HG02840 (cell line): Measurements from ENCODE around the gene COBLL1.
"Not testable (repeated sequence)": the region's sequence is repeated elsewhere in the genome, so short reads cannot be mapped to it uniquely, and the experiment has no call there.

ENCODE experiments used
- ATAC-seq: cut with Tn5 transposase; IDR thresholded peaks from one replicate; pipeline ENCODE4 v1.9.1; 2021; ENCODE audit warnings: mild to moderate bottlenecking, moderate library complexity, moderate number of reproducible peaks; ENCODE audit not compliant: unreplicated experiment, low FRiP score

Gene COBLL1

DNA sequence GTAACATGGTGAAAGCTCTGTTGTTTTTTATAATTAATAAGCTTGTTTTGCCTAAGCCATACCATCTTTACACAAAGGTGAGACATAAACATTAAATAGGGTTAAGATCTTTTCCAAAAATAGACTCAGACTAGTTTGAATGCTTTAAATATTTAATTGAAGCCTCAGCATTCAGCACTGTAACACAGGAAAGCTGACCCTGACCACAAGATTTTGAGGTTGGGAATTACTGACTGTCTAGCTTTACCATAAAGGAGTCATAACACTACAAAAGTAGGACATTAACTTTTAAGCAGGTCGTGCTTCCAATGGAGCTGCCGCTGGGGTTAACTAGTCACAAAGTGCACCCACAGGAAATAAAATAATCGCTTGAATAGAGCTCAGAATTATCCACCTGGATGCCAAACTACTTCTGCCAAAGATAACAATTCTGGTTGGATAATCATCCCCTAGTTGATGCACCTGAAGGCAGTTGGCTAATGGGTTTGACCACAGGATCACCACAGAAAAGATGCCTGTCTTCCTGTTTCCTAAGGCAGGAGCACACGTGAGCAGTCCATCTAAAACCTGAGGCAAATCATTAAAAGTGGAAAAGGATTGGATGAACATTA lies 106.2 kb downstream of the COBLL1 start:
- ATAC-seq: no peak

DNA sequence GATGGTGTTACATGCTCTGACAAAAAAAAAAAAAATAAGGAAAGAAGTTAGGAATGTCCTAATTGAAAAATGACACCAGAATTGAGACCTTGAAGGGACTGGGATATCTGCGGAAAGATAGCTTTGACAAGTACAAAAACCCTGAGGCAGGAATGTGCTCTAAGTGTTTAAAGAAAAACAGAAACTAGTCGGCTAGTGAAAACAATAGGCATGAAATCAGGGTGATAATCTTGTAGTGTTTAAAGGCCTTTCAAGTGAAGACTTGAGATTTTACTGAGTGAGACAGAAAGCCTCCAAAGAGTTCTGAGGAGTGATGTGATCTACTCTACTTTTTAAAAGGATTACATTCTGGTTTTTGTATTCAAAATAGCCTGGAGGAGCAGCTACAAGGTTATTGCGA lies 107.4 kb downstream of the COBLL1 start:
- no peak for ATAC-seq

GRCh38 chr2:164725542-164725941 lies 116.1 kb downstream of the COBLL1 start:
- no peak for ATAC-seq

DNA sequence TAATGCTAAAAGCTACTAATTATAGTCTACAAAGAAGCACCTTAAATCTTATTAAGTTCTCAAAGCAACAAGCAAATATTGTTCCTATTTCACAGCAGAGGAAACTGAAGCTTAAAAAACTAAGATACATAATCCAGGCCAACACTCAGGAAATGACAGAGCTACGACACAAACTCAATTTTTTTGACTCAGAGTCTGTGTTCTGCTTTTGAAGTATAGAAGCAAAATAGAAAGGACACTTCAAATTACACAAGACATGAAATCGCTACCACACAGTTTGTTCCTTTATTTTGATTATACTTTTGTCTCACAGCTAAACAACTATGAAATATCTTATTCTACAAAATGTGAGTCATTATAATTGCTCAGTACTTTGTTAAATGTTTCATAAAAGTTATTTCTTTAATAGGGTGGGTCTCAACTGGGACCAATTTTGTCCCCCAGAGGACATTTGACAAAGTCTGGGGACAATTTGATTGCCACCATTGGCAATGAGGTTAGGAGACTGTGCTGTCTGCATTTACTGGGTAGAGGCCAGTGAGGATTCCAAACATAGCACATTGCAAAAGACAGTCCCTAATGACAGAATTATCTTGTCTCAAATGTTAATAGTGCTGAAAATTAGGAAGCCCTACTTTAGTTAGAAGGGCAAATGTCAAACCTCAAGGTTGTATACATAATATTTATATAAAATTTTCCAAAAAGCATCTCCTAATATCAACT lies 118.8 kb downstream of the COBLL1 start:
- ATAC-seq: no peak

DNA sequence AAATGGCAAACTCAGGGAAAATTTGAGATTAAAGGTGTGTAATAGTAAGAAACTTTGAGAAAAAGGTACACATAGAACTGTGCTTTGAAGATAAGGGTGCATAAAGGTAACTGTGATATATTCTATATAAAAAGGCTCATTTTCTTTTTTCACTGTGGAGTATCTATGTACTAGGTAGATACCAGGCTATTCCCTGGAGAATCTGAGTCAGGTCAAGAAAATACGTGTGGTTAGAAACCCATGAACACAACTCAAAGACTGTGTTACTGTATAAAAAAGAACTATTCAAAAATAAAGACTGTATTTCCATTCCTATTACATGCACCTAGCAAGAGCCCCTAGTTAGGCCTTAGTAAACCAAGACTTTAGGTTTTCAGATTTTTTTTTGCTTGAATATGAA lies 120.2 kb downstream of the COBLL1 start:
- no peak for ATAC-seq

DNA sequence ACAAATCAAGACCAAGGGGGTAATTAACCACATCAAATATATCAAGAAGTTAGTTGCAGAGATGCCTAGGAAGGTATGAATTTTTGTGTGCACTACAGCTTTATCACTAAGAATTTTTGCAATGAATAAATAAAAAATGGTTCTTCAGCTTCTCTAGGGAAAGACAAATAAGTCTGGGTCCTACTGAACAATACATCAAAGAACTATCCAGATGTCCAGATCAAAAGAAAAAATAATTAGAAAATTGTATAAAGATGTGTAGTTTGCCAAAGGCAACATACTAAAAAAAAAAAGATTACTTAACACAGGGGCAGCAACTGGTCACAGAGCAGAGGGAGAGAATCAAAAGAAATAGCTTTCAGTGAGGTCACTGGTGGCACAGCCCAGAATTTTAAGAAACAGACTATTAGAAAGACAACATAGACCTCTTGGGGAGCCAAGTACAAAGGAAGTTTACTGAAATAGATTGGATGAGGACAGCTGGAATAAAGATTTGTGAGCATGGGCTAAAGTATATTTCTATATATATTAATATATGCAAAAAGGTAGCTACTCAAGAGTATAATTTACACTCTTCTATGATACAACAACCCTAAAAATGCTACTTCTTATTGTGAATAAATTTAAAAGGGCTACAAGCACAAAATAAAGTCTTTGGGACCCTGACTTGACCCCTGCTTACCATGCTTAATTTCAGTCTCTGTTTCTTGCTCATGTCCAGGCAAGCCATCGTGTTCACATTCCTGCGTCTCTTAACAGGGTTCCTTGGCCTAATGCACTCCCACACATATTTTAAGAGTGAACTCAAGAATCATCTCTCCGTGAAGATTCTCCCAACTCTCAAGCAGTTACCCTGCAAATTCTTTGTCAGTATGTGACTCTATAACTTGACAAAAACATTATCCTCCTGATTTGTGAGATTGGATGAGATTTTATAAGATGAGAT lies 121.4 kb downstream of the COBLL1 start:
- ATAC-seq: no peak

DNA sequence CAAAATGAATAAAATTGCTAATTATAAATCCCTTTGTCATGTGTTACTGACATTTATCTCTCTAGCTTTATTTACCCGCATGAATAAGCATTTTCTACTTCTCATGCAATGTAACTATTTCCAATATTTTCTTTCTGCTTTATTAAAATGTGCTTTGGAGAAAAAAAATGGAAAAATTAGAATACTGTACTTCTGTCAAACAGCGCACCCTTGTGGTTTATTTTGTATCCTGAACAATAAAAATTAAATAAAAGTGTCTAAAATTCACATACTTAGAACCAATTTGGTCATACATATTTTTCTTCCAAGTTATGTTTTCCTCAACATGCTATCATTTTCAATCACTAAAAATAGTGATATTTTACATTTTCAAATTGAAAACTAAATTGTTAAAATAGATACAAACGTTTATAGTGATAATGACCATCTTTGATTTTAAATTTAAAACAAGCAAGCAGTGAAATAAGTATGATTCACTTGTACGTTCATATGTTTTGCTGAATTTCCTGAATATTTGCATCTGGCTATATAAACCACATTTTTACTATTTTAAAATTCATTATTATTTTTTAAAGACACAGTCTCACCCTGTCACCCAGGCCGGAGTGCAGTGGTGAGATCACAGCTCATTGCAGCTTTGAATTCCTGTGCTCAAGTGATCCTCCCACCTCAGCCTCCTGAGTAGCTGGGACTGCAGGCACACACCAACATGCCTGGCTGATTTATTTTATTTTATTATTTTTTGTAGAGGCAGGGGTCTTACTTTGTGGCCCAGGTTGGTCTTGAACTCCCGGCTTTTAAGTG lies 124.4 kb downstream of the COBLL1 start:
- ATAC-seq: no peak

DNA sequence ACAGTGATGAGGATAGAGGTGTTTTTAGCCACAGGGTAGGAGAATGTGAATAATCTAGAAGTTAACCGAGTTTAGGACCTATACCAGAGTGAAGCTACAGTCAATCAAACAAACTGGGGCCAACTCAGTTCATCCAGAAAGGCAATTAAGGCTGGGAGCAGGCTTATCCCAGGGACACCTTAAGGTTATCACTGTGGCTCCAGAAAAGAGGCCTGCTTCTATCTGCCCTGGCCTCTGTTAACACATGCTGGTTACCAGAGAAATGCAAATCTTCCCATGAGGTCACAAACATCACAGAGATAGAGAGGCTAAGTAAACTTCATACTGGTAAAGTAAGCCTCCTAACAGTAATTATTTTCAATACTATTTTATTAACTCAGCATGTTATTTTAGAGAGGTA lies 127.2 kb downstream of the COBLL1 start:
- no peak for ATAC-seq

DNA sequence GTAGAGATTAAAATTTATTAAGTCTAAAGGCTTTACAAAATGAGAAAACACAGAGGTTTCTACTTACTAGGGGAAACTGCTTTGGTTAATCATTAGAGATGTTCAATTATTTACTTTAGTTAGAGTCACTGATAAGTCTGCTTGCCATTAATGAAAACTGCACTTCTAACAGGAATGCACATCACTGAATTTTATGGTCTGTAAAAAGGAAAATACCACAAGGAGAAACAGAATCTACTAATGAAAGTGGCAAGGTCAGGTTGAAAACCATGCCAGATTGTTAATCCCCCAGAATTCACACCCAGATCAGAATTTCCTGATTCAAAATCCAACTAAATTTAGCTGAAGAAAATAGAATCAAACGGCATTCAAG lies 129.9 kb downstream of the COBLL1 start:
- ATAC-seq: no peak

- no peak for ATAC-seq
Observed at GRCh38 chr2:164710837-164711765, 130.5 kb downstream of the COBLL1 start.

DNA sequence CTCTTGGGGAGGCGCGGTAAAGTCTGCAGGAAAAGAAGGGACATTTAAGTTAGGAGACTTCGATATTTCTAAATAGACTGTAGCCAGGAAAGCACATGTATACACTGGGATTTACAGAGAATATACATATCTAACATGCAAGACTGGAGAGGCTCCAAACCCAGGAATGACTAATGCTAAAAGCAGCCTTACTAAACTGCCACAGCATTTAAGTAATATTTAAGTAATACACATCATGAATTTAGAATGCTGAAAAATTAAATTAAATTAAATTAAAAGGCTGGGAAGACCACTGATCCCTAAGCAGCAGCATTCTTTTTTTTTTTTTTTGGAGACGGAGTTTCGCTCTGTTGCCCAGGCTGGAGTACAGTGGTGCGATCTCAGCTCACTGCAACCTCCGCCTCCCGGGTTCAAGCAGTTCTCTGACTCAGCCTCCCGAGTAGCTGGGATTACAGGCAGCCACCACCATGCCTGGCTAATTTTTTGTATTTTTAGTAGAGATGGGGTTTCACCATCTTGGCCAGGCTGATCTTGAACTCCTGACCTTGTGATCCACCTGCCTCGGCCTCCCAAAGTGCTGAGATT lies 131.3 kb downstream of the COBLL1 start:
- ATAC-seq: not testable (repeated sequence)

DNA sequence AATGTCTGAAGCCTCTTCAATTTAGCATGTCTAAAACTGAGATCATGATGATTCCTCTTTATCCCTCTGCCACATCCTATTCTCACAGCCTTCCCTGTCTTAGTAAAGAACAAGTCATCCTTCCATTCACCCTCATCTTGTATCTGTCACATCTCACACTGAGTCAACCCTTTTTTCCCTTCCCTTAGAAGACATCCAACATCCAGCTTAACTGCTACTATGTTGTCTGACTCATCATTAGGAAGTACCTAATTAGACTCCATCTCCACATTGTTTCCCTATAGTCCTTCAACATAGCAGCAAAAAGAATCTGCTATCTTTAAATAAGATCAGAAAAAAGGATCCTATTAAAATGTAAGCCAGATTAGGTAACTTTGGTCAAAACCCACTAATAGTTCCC lies 135.1 kb downstream of the COBLL1 start:
- ATAC-seq: no peak

- ATAC-seq: no peak
Observed at GRCh38 chr2:164705412-164706167, 136.0 kb downstream of the COBLL1 start.

GRCh38 chr2:164703915-164704706 lies 137.5 kb downstream of the COBLL1 start:
- no peak for ATAC-seq

- no peak for ATAC-seq
Observed at GRCh38 chr2:164701565-164701964, 140.1 kb downstream of the COBLL1 start.

GRCh38 chr2:164700390-164700789 lies 141.2 kb downstream of the COBLL1 start:
- ATAC-seq: no peak

DNA sequence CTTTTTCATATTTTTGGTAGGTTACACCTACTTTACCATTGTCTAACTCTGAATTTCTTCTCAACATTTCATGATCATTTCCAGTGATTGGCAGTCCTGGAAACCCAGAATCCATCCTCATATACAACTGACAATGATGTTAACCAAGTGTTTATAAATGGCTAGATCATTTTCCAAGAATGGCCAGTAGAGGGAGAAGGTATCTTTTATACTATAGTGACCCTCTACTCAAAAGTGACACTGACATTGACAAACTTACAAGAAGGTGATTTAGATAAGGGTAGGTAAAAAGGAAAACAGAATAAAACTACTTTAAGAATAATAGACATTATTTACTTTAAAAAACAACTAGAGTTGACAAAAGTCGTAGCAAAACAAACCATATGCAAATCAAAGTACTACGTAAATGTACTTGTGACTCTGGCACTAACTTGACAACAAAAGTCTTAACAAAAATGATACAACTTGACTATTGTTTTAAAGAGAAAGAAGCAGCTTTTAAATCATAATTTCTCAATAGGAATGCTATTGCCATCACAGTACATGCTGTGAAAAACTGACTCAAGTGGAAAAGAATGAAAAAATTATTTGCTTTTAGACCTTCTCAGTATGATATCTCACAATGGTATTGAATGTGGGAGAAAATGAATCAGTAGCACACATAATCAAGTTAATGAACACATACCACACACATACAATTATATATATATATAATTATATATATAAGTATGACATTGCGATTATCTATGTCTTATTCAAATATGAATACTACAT lies 143.7 kb downstream of the COBLL1 start:
- no peak for ATAC-seq
